Cerebellar cortex (tissue), 1 donor: ENCODE results near the gene KLF6.
A peak's percentile ranks its signal among the peaks of the same experiment; 100 is the strongest.

Source experiments
- DNase-seq: peaks from one replicate; pipeline ENCODE4 v3.0.0-alpha.2; 2015; ENCODE audit warnings: low spot score

KLF6 gene

DNA sequence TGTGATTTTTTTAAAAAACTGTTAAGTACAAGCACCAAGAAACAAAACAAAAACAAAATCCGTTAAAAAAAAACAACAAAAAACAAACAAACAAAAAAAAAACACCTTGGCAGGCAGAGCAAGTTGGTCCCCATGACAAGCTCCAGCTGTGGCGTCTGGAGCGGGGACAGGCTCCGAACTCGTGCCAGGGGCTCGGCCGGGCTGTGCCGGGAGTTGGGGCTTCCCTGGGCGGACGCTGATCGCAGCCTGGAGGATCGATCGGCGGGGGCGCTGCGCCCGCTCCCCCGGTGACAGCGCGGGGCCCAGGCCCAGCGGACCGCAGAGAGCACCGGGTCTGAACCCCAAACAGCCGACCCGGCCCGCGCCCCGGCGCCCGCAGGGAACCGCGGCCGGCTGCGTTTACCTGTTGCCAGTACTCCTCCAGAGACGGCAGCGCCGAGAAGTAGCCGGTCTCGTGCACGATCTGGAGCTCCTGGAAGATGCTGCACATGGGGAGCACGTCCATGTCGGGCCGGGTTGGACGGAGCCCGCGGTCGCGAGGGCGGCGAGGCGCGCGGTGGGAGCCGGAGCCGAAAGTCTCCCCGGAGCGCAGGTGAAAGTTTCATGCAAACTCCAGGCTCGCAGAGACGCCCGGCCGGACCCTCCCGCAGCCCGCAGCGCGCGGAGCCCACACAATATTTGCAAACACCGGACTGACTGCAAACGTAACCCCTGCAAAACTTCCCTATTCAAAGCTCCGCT lies at the start of gene KLF6:
Gene KLF6, minus strand, starts transcription at position 700 of the 741 bp plus-strand sequence. Its CDS starts 195 bp downstream, at position 505.
- peak; percentile 29 for DNase-seq

DNA sequence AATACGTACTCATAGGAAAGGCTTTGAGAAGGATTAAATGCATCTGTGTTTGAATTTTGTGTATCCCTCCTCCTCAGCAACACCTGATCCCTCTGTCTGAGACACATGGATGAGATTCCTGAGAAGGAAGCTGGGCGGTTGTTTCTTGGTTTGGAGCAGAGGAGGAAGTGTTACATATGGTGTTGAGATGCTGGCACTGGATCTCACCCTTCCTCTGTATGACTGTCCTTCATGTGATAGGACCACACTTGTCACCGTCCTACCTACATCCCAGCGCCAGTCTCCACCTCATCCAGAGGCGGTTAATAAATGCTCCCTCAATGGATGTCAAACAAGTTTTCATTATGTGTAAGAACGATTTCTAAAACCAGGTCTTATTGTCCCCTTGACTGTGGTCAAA lies 49.4 kb upstream of the KLF6 start:
- no peak for DNase-seq

DNA sequence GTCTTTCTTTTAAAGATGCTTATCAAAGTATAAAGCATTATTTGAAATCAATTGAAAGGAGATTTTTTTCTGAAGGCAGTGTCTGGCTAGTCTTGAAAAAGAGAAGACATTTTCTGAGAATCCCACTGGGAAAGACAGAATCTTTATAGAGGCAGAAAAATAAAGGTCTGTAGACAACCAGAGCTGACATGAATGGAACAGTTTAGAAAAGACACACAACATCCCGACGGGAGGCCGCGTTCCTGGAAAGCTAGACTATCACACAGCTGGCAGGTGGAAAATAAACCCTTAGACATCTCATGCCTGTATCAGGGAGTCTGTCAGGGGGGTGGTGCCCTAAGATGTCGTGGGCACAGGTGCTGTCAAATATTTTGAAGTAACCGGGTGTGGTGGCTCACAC lies 48.0 kb upstream of the KLF6 start:
- DNase-seq, result no peak

DNA sequence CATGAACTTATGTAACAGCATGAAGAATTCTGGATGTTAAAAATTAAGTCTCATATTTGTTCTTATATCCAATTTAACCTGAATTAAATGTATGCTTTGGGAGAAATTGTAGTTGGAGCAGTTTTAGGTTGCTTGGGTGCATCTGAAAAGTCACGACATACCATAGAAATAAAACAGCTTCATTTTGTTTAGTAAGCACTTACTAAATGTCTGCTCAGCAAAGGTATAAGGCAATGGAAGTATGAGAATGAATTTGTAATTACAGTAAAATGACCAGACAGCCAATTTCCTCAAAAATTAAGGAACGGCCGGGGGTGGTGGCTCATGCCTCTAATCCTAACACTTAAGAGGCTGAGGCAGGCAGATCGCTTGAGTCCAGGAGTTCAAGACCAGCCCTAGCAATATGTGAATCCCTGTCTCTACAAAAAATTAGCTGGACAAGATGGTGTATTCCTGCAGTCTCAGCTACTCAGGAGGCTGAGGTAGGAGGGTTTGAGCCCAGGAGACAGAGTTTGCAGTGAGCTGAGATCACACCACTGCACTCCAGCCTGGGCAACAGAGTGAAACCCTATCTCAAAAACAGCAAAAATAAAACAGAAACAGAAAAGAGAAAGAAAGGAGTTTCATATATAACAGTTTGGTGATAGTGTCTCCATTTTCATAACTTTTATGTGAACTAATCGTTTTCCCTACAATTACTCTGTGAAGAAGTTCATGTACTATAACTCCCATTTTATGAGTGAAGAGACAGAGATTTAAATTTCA lies 47.2 kb upstream of the KLF6 start:
- DNase-seq, result no peak

DNA sequence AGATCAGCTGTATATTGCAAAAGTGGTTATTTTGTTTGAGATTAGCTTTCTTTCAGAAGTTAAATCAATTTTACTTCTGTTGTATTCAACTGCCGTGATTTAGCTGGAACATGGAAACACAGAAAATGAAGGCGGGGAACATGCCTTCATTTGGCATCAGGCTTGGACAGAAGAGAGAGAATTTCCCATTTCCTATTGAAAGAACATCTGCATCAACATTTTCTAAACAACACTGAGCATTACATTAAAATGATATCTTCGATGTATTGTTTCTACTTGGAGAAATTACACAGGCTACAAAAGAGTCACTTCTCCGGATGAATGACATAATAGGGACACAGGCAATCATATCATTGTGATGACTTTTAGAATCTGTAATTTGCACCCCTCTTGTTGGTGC lies 46.6 kb upstream of the KLF6 start:
- DNase-seq, result no peak

DNA sequence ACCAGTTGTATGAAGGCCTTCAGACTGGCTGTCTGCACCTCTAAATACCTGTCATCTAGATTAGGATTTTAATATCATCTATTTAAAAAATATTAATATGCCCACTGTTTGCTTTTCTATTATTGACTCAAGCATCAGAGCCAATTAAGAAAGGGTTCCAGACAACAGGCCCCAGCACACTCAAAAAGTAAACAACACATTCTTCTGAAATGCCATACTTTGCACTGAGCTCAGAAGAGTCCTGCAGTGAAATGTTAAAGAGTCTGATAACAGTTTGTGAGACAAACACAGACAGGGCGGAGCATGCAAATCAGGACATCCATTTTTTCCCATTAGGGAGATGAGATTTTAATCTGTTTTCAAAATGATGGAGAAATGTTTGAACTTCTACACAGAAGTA lies 45.9 kb upstream of the KLF6 start:
- no peak for DNase-seq

DNA sequence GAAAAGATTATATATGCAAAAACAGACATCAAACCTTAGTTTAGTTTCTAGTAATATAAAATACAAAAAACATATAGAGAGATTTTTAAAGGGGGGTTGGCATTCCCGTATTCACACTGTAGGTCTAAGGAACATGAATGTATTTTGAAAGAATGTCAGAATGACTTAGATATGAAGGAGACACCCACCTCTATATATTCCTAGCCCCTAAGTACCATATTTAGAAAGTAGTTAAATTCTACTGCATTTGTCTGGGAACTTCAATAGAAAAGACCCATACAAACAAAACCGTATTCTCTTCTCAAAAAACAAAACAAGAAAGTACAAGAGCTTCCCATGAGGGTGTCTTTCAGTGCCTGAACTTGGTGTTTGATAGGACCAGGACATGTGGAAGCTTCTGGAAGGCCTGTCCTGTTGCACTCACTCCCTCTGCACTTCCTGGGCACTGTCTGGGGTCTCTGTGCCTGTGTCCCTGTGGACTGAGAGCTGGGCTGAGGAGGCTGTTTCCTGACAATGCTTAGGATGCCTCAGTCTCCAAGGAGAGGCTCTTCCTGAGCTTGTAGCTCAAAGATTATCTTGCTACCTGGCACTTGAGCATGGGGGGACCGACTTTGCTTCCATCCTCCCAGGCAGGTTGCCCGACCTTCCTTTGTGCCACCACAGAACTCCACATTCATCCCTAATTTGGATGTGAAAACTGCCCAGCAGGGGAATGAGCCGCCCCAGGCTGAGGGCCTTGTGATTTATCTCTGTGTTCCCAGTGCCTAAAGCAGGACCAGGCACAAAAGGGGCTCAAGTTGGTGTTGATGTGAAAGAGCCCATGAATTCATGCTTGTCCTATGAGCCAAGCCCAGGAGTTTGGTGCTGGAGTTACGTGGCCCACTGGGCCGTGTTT lies 44.4 kb upstream of the KLF6 start:
- no peak for DNase-seq

DNA sequence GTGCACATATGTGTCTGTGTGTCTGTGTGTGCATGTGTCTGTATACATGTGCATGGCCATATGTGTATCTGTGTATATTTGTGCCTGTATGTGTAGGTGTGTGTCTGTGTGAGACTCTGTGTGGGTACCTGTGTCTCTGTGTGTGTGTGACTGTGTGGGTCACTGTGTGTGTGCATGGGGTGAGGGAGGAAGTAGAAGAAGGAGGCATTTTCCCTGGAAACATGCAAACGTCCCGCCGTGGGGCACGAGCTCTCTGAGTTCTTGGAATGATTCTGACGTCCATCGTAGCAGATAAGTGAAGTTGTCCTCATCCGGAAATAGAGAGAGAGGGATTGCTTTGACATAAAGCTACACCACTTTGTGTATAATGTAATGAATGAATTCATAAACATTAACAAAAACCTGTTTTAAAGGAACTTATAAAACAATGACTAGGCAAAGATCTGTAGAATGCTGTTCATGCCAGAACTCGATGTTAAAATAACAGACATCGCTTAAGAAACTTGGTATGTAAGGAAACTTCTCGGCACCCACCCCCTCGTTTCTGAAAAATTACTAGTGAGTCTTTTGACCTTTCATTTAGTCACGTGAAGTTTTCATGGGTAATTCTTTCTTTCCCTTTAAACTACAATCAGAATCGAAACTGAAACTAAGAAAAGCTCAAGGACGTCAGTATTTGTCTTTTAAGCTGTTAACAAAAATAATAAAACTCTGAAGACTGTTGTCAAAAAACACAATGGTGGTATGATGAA lies 43.6 kb upstream of the KLF6 start:
- DNase-seq, result no peak

DNA sequence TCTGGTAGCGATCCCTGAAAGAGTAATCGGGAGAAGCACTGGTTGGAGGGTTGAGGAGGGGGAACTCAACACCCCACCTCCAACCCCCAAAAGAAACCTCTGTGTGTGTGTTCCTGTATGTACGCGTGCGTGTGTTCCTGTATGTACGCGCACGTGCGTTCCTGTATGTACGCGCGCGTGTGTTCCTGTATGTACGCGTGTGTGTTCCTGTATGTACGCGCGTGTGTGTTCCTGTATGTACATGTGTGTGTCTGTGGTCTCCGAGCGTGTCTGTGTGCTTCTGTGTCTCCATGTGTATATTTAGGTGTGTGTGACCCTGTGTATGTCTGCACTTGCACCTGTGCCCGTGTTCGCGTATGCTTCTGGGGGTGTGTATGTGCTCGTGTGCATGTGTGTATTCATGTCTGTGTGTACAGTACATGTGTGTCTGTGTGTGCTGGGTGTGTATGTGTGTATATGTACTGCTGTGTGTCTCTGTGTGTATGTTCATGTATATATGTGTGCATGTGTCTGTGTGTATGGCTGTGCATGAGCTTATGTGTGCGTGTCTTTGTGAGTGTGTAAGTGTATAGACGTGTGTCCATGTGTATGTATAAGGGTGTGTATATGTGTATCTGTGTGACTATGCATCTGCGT lies 42.9 kb upstream of the KLF6 start:
- DNase-seq, result no peak

DNA sequence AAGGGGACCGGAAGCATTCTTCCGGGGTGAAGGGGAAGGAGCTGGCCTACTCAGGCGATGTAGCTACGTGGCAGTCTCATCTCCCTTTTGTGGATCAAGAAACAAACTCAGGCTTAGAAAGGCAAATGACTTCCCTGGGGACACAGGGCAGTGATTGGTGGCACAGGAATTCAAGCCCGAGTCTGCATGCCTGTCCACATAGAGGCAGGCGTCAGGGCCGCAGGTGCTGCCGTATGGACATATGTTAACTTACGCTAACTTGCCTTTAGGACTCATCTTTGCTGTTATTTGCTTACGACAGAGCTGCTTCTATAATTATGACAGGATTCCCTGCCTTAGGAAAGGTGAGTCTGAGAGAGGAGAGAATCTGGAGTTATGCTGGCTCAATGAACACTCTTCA lies 42.3 kb upstream of the KLF6 start:
- DNase-seq, result no peak

DNA sequence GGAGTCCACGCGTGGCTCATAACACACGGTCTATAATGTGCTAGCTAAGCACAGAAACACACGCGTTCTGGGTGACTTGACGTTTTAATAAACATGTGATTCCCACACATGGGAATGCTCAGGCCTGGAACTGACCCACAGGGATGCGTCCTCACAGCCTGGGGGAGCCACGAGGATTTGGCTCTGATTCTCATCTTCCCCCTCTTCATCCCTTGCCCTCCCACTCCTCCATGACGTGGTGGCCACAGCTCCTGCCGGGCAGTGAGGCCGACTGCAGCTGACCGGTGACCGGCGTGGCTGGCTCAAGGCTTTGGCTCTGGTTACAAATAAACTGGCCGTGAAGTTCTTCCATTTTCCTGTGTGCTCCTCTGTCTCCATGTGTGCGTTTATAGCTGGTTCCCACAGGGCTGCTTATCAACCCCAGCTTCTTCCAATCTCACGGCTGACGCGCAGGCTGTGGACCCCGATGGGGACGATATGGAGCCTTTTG lies 40.9 kb upstream of the KLF6 start:
- no peak for DNase-seq

DNA sequence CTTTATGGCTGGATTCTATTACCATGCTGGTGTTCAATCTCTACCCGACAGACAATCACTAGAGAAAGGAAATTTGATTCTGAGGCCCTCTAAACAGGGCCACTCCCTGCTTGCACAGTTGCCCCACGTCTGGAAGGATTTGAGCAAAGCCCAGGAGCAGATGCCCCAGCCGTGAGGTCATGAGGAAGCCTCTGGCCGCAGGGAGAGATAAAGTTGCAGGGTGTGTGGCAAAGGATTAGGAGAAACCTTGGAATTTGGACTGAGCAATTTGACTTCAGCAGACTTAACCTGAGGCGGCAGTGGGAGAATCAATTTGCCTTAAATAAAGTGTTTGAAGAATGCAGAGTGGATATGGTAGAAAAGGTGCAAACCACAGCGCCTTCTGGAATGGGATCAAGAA lies 40.2 kb upstream of the KLF6 start:
- DNase-seq, result no peak

DNA sequence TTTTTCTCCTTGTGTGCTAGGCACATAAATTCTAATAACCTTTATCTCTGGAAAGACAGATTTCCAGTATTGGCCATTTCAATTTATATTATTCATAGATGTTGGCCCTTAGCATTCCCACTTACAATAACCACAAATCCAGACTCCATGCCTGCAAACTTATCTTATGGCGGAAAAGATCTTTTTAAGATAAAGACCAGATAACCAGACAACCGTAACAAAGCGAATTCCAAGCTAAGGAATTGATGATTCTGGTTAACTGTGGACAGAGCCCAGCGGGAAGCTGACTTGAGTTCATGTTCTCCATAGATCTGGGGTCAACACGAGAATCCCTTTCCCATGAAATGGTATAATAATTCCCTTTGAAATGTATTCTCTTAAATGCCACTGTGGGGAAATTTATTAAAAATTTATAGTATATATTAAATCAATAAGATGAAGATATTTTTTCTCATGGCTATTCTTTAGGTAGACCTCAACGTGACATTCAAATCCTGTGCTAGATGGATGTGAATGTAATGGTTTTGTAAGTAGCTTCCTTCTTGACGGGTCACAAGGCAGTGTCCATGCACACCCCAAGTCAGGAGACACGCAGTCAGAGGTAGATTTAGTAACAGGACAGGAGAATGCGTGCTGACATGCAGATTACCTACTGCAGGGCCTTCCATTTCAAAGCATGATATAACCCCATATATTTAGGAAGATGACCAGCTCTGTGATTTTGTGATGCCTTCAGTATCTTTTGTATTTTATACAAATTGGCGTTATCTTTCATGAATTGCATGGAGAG lies 37.7 kb upstream of the KLF6 start:
- no peak for DNase-seq

DNA sequence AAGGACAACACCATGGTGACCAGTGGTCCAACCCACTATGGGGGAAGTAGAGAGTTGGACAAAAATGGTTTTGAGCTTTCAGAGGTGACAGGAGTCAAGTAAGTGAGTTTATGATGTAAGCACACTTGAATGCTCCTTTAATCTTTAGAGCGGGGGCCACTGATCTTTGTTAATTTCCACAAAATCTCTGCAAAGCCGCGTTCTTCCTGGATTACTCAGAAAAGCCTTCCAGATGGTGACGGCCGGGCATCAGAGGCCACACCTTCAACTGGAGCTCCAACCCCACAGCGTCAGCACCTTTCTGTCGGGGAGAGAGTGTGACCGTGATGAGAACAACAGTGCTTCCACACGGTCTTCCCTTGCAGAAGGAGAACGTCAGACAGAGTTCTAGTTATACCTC lies 35.2 kb upstream of the KLF6 start:
- no peak for DNase-seq

DNA sequence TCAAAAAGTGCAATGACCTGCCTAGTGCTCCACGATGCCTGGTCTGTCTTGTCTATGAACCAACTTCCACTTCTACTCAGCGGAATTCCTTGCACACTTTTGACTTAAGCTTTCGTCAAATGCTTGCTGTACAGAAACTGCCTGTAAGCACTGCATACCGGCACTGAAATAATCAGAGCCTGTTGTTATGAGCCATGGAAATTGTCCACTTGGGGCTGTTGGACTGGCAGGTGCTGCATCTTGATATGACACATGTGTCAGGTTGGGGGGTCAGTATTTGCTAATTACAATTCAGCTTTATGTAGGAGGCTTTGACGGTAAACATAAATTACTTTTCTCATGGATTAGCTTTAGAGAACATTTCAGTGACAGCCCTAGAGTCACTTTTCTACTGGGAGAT lies 32.0 kb upstream of the KLF6 start:
- DNase-seq, result no peak

DNA sequence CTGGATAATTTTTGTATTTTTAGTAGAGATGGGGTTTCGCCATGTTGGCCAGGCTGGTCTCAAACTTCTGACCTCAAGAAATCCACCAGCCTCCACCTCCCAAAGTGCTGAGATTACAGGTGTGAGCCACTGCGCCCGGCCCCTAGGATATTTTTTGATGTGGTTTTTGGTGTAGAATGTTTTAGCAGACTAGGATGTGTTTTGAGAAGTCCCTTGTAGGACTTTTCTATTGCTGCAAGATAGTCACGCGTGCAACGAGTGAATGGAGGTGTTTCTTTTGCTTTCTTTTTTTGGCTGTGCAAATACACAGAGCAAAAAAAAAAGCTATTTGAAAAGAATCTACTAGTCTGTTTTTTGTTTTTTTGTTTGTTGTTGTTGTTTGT lies 29.8 kb upstream of the KLF6 start:
- DNase-seq, result no peak

DNA sequence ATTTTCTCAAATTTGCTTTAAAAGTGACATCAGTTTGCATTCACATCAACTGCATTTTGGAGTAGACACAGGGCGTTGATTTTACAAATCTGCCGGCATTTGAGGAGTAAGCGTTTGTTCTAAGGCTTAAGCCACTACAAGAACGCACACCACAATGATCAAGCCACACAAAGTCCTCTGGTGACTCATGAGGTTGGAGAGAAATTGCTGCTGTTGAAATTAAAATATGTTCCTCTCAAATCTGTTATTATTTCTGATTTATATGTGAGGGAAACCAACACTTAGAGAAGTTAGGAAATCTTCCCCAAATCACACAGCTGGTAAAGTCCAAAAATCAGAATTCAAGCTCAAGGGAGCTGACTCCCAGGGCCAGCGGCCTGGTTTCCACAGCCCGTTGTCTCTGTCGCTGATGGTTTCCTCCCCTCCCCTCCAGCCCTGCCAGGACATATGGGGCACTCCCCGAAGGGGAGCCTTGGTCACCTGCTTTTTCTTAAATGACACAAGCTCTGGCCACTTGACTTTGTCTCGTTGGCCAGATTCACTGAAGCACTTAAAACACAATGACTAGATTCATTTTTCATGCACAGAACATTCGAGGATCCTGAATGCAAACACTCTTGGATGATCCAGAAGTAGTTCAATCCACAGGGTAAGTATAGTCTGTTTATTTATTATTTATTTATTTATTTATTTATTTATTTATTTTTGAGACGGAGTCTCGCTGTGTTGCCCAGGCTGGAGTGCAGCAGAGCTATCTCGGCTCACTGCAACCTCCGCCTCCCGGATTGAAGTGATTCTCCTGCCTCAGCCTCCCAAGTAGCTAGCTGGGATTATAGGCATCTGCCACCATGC lies 29.2 kb upstream of the KLF6 start:
- no peak for DNase-seq

DNA sequence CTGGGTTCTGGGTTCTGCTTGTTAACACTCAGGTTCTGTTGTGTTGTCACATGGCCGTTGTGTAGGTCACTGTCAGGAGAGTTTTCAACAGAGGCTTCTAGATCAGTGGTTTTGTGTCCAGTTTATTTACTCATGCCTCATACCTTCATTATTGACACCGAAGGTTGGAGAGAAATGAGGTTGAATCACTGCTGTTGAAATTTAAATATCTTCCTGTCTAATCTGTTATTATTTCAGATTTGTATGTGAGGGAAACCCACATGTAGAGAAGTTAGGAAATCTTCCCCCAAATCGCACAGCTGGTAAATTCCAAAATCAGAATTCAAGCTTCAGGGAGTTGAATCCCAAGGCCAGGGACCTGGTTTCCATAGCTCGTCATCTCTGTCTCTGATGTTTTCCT lies 28.3 kb upstream of the KLF6 start:
- DNase-seq, result no peak

DNA sequence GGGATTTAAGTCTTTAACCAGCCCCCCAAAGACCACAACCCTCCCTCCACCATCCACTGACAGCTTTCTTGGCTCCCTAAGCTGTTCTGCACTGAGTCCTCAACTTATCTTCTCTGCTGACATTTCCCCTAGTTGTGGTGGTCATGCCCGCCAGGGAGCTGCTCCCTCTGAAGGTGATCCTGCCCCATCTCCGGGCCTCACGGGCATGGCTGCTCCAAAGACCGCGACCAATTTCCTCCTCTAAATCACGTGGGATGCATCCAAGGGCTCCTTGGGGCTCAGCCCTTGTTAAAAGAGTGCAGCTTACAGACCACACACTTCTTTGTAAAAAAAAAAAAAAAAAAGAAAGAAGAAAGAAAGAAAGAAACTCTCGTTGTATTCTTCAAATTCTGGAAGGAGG lies 27.1 kb upstream of the KLF6 start:
- no peak for DNase-seq
